GM23338 (cell line): ENCODE measurements around the gene SYPL1. TPM values are rescaled to one million over a fixed set of nuclear protein-coding genes. Genes with fewer than 3 reads are reported as not detected.

Experiments used
- ATAC-seq: fragments of 200-7000 bp; cut with Tn5 transposase; 3 replicates; pipeline ENCODE4 v1.9.1; 2020
- DNase-seq: peaks from one replicate; pipeline ENCODE4 v3.0.0-alpha.2; 2015; ENCODE audit warnings: low spot score
- H2AFZ ChIP-seq: fragments of 200-600 bp; sonication (generic); 2 replicates; pipeline ENCODE4 v1.8.0; 2016; ENCODE audit warnings: antibody characterized with exemption, mild to moderate bottlenecking, moderate library complexity
- H3F3A ChIP-seq: fragments of 200-600 bp; sonication (generic); replicated peaks from 2 replicates; pipeline ENCODE4 v1.8.0; 2017; ENCODE audit warnings: antibody characterized with exemption, mixed run types, low read depth
- H3K27ac ChIP-seq: fragments of 200-600 bp; sonication (generic); 2 replicates; pipeline ENCODE4 v1.6.1; 2016; ENCODE audit warnings: low read depth
- H3K27me3 ChIP-seq: fragments of 200-600 bp; sonication (generic); 2 replicates; pipeline ENCODE4 v1.8.0; 2016; ENCODE audit warnings: mild to moderate bottlenecking, mixed run types, moderate library complexity; ENCODE audit not compliant: insufficient read depth
- H3K36me3 ChIP-seq: fragments of 200-600 bp; sonication (generic); 2 replicates; pipeline ENCODE4 v1.8.0; 2016; ENCODE audit warnings: mild to moderate bottlenecking; ENCODE audit not compliant: insufficient read depth
- H3K4me1 ChIP-seq: fragments of 200-600 bp; sonication (generic); 2 replicates; pipeline ENCODE4 v1.8.0; 2016; ENCODE audit warnings: mild to moderate bottlenecking, moderate library complexity; ENCODE audit not compliant: insufficient read depth
- H3K4me2 ChIP-seq: fragments of 200-600 bp; sonication (generic); 2 replicates; pipeline ENCODE4 v1.7.1; 2017; ENCODE audit warnings: mixed run types
- H3K4me3 ChIP-seq: fragments of 200-600 bp; sonication (generic); 2 replicates; pipeline ENCODE4 v1.6.1; 2016; ENCODE audit warnings: mixed run types
- H3K79me2 ChIP-seq: fragments of 200-600 bp; sonication (generic); replicated peaks from 2 replicates; pipeline ENCODE4 v1.8.0; 2017; ENCODE audit warnings: mild to moderate bottlenecking; ENCODE audit not compliant: insufficient read depth
- H3K9me2 ChIP-seq: fragments of 200-600 bp; sonication (generic); 2 replicates; pipeline ENCODE4 v1.8.0; 2017; ENCODE audit not compliant: insufficient read depth
- H4K20me1 ChIP-seq: fragments of 200-600 bp; sonication (generic); replicated peaks from 2 replicates; pipeline ENCODE4 v1.8.0; 2017; ENCODE audit warnings: mild to moderate bottlenecking; ENCODE audit not compliant: insufficient read depth
- H3K27ac Mint-ChIP-seq: 2 replicates; pipeline ENCODE4 v1.8.0; 2020; ENCODE audit warnings: inconsistent platforms, mild to moderate bottlenecking, moderate library complexity, mixed read lengths
- H3K27me3 Mint-ChIP-seq: 3 replicates; pipeline ENCODE4 v1.8.0; 2022; ENCODE audit warnings: low read depth, mild to moderate bottlenecking, moderate library complexity, mixed read lengths, inconsistent platforms; ENCODE audit not compliant: insufficient read depth, poor library complexity
- H3K36me3 Mint-ChIP-seq: 3 replicates; pipeline ENCODE4 v1.8.0; 2021; ENCODE audit warnings: low read depth, mild to moderate bottlenecking, inconsistent platforms, moderate library complexity, mixed read lengths
- H3K4me1 Mint-ChIP-seq: 3 replicates; pipeline ENCODE4 v1.8.0; 2020; ENCODE audit warnings: mild to moderate bottlenecking, inconsistent platforms, mixed read lengths
- H3K4me3 Mint-ChIP-seq: 3 replicates; pipeline ENCODE4 v1.8.0; 2021; ENCODE audit warnings: moderate library complexity, mild to moderate bottlenecking, inconsistent platforms, mixed read lengths
- H3K9me3 Mint-ChIP-seq: 3 replicates; pipeline ENCODE4 v1.8.0; 2020; ENCODE audit warnings: moderate library complexity, mild to moderate bottlenecking, inconsistent platforms, mixed read lengths
- CREB1 ChIP-seq: fragments of 250-450 bp; sonication (Bioruptor Pico); IDR thresholded peaks from 2 replicates; pipeline ENCODE4 v1.5.0; 2020; ENCODE audit warnings: low read depth, mild to moderate bottlenecking, moderate library complexity
- EZH2 ChIP-seq: fragments of 200-600 bp; sonication (generic); IDR thresholded peaks from one replicate; pipeline ENCODE4 v1.8.0; 2017; ENCODE audit warnings: antibody characterized with exemption, mild to moderate bottlenecking, low read depth; ENCODE audit not compliant: unreplicated experiment
- EZH2phosphoT487 ChIP-seq: fragments of 200-600 bp; sonication (generic); IDR thresholded peaks from one replicate; pipeline ENCODE4 v1.8.1; 2018; ENCODE audit warnings: antibody characterized with exemption; ENCODE audit not compliant: unreplicated experiment
- JUNB ChIP-seq: IDR thresholded peaks from one replicate; pipeline ENCODE4 v1.6.1; 2016; ENCODE audit warnings: antibody characterized with exemption; ENCODE audit not compliant: unreplicated experiment
- NANOG ChIP-seq: IDR thresholded peaks from 2 replicates; pipeline ENCODE4 v1.6.1; 2016; ENCODE audit warnings: antibody characterized with exemption, borderline replicate concordance
- POLR2AphosphoS5 ChIP-seq: IDR thresholded peaks from 2 replicates; pipeline ENCODE4 v1.6.1; 2016; ENCODE audit warnings: antibody characterized with exemption, low read depth
- STAT1 ChIP-seq: IDR thresholded peaks from one replicate; pipeline ENCODE4 v1.6.1; 2016; ENCODE audit warnings: antibody characterized with exemption; ENCODE audit not compliant: unreplicated experiment
- ZNF114 ChIP-seq: fragments of 250-450 bp; sonication (Bioruptor Pico); IDR thresholded peaks from 2 replicates; pipeline ENCODE4 v1.5.0; 2020; ENCODE audit warnings: mild to moderate bottlenecking, moderate library complexity
- ZNF331 ChIP-seq: fragments of 250-450 bp; sonication (Bioruptor Pico); IDR thresholded peaks from 2 replicates; pipeline ENCODE4 v1.5.0; 2020; ENCODE audit warnings: low read depth, mild to moderate bottlenecking, moderate library complexity
- polyA plus RNA-seq: library from polyadenylated mRNA; unstranded; fragments of >200 nt; fragmentation: Nextera tagmentation; extraction: Ambion mirVana; gene quantifications from 2 replicates; pipeline ENCODE4 v1.2.1, GENCODE V29; 2016
- total RNA-seq: library from RNA; depleted of rRNA; stranded (reverse); fragments of >200 nt; shearing (Covaris generic); gene quantifications from 2 replicates; pipeline ENCODE4 v1.2.3, GENCODE V29; 2014
- TF ChIP-seq, protein P1 (sequence below): fragments of 250-450 bp; sonication (Bioruptor Pico); IDR thresholded peaks from 2 replicates; pipeline ENCODE4 v1.5.0; 2020; ENCODE audit warnings: mild to moderate bottlenecking, moderate library complexity
- TF ChIP-seq, protein P2 (sequence below): IDR thresholded peaks from 2 replicates; pipeline ENCODE4 v1.6.1; 2016; ENCODE audit warnings: antibody characterized with exemption
- TF ChIP-seq, protein P3 (sequence below), 2 experiments: fragments of 200-600 bp in 1 of 2; sonication (generic) in 1 of 2; conservative IDR thresholded peaks; 2 replicates each; pipeline versions ENCODE4 v1.5.1 to v1.6.1; 2016 to 2017; ENCODE audit warnings: antibody characterized with exemption in 2 of 2, low read depth in 2 of 2, mild to moderate bottlenecking in 2 of 2, moderate library complexity in 1 of 2
- TF ChIP-seq, protein P4 (sequence below): IDR thresholded peaks from one replicate; pipeline ENCODE4 v1.6.1; 2018; ENCODE audit warnings: antibody characterized with exemption; ENCODE audit not compliant: unreplicated experiment

Gene SYPL1
- total and polyA plus RNA-seq, 2 experiments from 2014 or later, result 39.3 to 52.7 TPM

DNA sequence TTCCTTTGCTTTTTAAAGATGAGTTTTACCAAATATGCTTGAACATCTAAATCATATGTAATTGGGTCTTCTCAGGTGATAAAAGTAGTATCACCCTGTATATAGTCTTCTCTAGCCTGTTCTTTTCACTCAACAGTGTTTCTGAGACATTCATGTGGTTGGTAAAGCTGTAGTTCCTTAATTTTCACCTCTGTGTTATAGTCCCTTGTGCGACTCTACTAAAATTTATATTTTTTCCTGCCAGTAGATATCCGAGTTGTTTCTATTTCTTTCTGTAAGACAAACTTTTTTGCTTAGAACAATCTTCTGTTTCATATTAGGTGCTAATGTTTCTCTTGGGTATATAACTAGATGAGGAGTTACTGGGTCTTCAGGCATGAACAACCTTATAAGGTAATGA lies 35.6 kb downstream of the SYPL1 start:
- H3F3A ChIP-seq, result 0 out of 2 replicates have a peak, but pooled peaks cover 4% of the 10 kb centered on the region
- H3K79me2 ChIP-seq, result no peaks in the 10 kb centered on the region
- H3K4me3 ChIP-seq, result no peak overlapping the region
- Mint-ChIP-seq H3K4me1 (peaks cover 14% of the 10 kb centered on the region), H3K27me3 (peaks cover 2% of the 10 kb centered on the region), H3K4me3 (no peak overlapping the region), H3K36me3 (no peaks in the 10 kb centered on the region), H3K9me3 (no peaks in the 10 kb centered on the region), H3K27ac (no peak overlapping the region)
- H3K27ac ChIP-seq, result no peak overlapping the region
- ATAC-seq (no peak), DNase-seq (no peak)
- no peaks in the 10 kb centered on the region for H3K36me3 ChIP-seq
- no peak overlapping the region for H3K4me2 ChIP-seq
- peaks cover 10% of the 10 kb centered on the region; the same call in 1 of the 2 replicates for H3K4me1 ChIP-seq
- no peaks in the 10 kb centered on the region for H3K9me2 ChIP-seq
- TF ChIP-seq, protein P1, sequence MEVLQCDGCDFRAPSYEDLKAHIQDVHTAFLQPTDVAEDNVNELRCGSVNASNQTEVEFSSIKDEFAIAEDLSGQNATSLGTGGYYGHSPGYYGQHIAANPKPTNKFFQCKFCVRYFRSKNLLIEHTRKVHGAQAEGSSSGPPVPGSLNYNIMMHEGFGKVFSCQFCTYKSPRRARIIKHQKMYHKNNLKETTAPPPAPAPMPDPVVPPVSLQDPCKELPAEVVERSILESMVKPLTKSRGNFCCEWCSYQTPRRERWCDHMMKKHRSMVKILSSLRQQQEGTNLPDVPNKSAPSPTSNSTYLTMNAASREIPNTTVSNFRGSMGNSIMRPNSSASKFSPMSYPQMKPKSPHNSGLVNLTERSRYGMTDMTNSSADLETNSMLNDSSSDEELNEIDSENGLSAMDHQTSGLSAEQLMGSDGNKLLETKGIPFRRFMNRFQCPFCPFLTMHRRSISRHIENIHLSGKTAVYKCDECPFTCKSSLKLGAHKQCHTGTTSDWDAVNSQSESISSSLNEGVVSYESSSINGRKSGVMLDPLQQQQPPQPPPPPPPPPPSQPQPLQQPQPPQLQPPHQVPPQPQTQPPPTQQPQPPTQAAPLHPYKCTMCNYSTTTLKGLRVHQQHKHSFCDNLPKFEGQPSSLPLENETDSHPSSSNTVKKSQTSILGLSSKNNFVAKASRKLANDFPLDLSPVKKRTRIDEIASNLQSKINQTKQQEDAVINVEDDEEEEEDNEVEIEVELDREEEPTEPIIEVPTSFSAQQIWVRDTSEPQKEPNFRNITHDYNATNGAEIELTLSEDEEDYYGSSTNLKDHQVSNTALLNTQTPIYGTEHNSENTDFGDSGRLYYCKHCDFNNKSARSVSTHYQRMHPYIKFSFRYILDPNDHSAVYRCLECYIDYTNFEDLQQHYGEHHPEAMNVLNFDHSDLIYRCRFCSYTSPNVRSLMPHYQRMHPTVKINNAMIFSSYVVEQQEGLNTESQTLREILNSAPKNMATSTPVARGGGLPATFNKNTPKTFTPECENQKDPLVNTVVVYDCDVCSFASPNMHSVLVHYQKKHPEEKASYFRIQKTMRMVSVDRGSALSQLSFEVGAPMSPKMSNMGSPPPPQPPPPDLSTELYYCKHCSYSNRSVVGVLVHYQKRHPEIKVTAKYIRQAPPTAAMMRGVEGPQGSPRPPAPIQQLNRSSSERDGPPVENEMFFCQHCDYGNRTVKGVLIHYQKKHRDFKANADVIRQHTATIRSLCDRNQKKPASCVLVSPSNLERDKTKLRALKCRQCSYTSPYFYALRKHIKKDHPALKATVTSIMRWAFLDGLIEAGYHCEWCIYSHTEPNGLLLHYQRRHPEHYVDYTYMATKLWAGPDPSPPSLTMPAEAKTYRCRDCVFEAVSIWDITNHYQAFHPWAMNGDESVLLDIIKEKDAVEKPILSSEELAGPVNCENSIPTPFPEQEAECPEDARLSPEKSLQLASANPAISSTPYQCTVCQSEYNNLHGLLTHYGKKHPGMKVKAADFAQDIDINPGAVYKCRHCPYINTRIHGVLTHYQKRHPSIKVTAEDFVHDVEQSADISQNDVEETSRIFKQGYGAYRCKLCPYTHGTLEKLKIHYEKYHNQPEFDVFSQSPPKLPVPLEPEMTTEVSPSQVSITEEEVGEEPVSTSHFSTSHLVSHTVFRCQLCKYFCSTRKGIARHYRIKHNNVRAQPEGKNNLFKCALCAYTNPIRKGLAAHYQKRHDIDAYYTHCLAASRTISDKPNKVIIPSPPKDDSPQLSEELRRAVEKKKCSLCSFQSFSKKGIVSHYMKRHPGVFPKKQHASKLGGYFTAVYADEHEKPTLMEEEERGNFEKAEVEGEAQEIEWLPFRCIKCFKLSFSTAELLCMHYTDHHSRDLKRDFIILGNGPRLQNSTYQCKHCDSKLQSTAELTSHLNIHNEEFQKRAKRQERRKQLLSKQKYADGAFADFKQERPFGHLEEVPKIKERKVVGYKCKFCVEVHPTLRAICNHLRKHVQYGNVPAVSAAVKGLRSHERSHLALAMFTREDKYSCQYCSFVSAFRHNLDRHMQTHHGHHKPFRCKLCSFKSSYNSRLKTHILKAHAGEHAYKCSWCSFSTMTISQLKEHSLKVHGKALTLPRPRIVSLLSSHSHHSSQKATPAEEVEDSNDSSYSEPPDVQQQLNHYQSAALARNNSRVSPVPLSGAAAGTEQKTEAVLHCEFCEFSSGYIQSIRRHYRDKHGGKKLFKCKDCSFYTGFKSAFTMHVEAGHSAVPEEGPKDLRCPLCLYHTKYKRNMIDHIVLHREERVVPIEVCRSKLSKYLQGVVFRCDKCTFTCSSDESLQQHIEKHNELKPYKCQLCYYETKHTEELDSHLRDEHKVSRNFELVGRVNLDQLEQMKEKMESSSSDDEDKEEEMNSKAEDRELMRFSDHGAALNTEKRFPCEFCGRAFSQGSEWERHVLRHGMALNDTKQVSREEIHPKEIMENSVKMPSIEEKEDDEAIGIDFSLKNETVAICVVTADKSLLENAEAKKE (CRISPR knock-in tag), result no peak
- TF ChIP-seq, protein P2, sequence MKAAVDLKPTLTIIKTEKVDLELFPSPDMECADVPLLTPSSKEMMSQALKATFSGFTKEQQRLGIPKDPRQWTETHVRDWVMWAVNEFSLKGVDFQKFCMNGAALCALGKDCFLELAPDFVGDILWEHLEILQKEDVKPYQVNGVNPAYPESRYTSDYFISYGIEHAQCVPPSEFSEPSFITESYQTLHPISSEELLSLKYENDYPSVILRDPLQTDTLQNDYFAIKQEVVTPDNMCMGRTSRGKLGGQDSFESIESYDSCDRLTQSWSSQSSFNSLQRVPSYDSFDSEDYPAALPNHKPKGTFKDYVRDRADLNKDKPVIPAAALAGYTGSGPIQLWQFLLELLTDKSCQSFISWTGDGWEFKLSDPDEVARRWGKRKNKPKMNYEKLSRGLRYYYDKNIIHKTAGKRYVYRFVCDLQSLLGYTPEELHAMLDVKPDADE, result no peak
- TF ChIP-seq ZNF114 (no peak), JUNB (no peak), ZNF331 (no peak), STAT1 (no peak), POLR2AphosphoS5 (no peak), EZH2 (no peak), CREB1 (CRISPR knock-in tag) (no peak), NANOG (no peak), EZH2phosphoT487 (no peak)
- TF ChIP-seq, protein P3, sequence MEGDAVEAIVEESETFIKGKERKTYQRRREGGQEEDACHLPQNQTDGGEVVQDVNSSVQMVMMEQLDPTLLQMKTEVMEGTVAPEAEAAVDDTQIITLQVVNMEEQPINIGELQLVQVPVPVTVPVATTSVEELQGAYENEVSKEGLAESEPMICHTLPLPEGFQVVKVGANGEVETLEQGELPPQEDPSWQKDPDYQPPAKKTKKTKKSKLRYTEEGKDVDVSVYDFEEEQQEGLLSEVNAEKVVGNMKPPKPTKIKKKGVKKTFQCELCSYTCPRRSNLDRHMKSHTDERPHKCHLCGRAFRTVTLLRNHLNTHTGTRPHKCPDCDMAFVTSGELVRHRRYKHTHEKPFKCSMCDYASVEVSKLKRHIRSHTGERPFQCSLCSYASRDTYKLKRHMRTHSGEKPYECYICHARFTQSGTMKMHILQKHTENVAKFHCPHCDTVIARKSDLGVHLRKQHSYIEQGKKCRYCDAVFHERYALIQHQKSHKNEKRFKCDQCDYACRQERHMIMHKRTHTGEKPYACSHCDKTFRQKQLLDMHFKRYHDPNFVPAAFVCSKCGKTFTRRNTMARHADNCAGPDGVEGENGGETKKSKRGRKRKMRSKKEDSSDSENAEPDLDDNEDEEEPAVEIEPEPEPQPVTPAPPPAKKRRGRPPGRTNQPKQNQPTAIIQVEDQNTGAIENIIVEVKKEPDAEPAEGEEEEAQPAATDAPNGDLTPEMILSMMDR (conservative IDR thresholded peaks at IDR 0.05; ENCODE audit: low read depth in 2 of 2), result no peak
- TF ChIP-seq, protein P4, sequence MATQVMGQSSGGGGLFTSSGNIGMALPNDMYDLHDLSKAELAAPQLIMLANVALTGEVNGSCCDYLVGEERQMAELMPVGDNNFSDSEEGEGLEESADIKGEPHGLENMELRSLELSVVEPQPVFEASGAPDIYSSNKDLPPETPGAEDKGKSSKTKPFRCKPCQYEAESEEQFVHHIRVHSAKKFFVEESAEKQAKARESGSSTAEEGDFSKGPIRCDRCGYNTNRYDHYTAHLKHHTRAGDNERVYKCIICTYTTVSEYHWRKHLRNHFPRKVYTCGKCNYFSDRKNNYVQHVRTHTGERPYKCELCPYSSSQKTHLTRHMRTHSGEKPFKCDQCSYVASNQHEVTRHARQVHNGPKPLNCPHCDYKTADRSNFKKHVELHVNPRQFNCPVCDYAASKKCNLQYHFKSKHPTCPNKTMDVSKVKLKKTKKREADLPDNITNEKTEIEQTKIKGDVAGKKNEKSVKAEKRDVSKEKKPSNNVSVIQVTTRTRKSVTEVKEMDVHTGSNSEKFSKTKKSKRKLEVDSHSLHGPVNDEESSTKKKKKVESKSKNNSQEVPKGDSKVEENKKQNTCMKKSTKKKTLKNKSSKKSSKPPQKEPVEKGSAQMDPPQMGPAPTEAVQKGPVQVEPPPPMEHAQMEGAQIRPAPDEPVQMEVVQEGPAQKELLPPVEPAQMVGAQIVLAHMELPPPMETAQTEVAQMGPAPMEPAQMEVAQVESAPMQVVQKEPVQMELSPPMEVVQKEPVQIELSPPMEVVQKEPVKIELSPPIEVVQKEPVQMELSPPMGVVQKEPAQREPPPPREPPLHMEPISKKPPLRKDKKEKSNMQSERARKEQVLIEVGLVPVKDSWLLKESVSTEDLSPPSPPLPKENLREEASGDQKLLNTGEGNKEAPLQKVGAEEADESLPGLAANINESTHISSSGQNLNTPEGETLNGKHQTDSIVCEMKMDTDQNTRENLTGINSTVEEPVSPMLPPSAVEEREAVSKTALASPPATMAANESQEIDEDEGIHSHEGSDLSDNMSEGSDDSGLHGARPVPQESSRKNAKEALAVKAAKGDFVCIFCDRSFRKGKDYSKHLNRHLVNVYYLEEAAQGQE, result no peak
- no peaks in the 10 kb centered on the region for H4K20me1 ChIP-seq
- no peaks in the 10 kb centered on the region for H3K27me3 ChIP-seq
- H2AFZ ChIP-seq, result no peak overlapping the region
